Heart right ventricle (tissue), 16 donors: ENCODE results near the gene LMX1B. TPM values are rescaled to one million over a fixed set of nuclear protein-coding genes. Genes with fewer than 3 reads are reported as not detected.

Experiments
- ATAC-seq, 8 donors: fragments of 200-7000 bp; cut with Tn5 transposase; one replicate each; pipeline ENCODE4 v1.9.1; 2020; ENCODE audit warnings: mild to moderate bottlenecking in 8 of 8, moderate library complexity in 8 of 8, moderate number of reproducible peaks in 1 of 8
- DNase-seq, 2 donors: peaks; one replicate each; pipeline ENCODE4 v3.0.0-alpha.2; 2020
- H3K27ac ChIP-seq, 10 donors: fragments of 200-600 bp; sonication (generic) in 2 of 10; one replicate each; pipeline versions ENCODE4 v1.5.0 to v1.8.0; 2020 to 2022; ENCODE audit warnings: mild to moderate bottlenecking in 3 of 10
- H3K27me3 ChIP-seq, 7 donors: fragments of 200-600 bp; one replicate each; pipeline ENCODE4 v1.8.0; 2021 to 2022; ENCODE audit warnings: mild to moderate bottlenecking in 2 of 7
- H3K36me3 ChIP-seq, 9 donors: fragments of 200-600 bp; sonication (generic) in 1 of 9; one replicate each; pipeline versions ENCODE4 v1.5.0 to v1.8.0; 2020 to 2022; ENCODE audit warnings: mild to moderate bottlenecking in 2 of 9
- H3K4me1 ChIP-seq, 9 donors: fragments of 200-600 bp; sonication (generic) in 1 of 9; one replicate each; pipeline versions ENCODE4 v1.5.0 to v1.8.0; 2020 to 2022; ENCODE audit warnings: mild to moderate bottlenecking in 4 of 9
- H3K4me3 ChIP-seq, 10 donors: fragments of 200-600 bp; sonication (generic) in 2 of 10; one replicate each; pipeline versions ENCODE4 v1.5.0 to v1.8.0; 2020 to 2022; ENCODE audit warnings: mild to moderate bottlenecking in 7 of 10, moderate library complexity in 2 of 10
- H3K9me3 ChIP-seq, 11 donors: fragments of 200-600 bp in 10 of 11; sonication (generic) in 2 of 11; one replicate each; pipeline versions ENCODE4 v1.5.0 to v1.8.0; 2013 to 2022; ENCODE audit warnings: mild to moderate bottlenecking in 2 of 11, control low read depth in 1 of 11, moderate library complexity in 1 of 11
- CTCF ChIP-seq, 9 donors: fragments of 200-600 bp; sonication (generic) in 2 of 9; IDR thresholded peaks; one replicate each; pipeline versions ENCODE4 v1.5.0 to v1.8.0; 2021 to 2022; ENCODE audit warnings: antibody characterized with exemption in 9 of 9, mild to moderate bottlenecking in 5 of 9, moderate library complexity in 1 of 9
- WGBS, 2 donors: extraction: QIAGEN DNeasy Blood & Tissue Kit; methylation state at CpG; one replicate each; pipeline ENCODE4 v1.1.7; 2013; ENCODE audit warnings: inconsistent platforms in 1 of 2; 5-methylcytosine and 5-hydroxymethylcytosine counted together
- intact Hi-C, 10 donors: fragments of 100-400 bp; cut with DNase I; formaldehyde crosslinking; loops; one replicate each; pipeline versions ENCODE4 v1.11.1 to v1.14.2; 2022
- polyA plus RNA-seq, 2 donors: library from polyadenylated mRNA; stranded (reverse); fragments of 200-250 nt; gene quantifications; one replicate each; pipeline ENCODE4 v1.2.3, GENCODE V29; 2013
- total RNA-seq, 10 donors: library from RNA; stranded (reverse); fragmentation: NEBNext Ultra II Directional in 3 of 10; extraction: Animal tissue kit (Norgen Biotek cat#: 25700) in 3 of 10; gene quantifications; one replicate each; pipeline versions ENCODE4 v1.2.1 to v1.2.4, GENCODE V29; 2021 to 2023
- donor health status: Arrhythmogenic right ventricular cardiomyopathy.
- donor health status: ischemic (EF 13 %, LVEDD 7.1; RV severe dilation, severe dysfunction).
- donor health status: healthy with polysubstance abuse.
- donor health status: DM: no; HTN: yes; CAD: no.
- donor health status: DM: no; HTN: no; CAD: no.
- donor health status: ischemic (EF 25% LVEDD 6.9; RV normal size, moderate dysfunction).
- donor health status: ischemic (EF 25% LVEDD 5.7; RV mildly dilated, moderate dysfunction).
- donor health status: healthy.
- donor health status: DM: yes; HTN: yes; CAD: no.
- donor health status: Ischemic cardiomyopathy.
- donor health status: ischemic (EF 35%, LVEDD 5.7; RV mildly dilated, moderate dysfunction).
- donor health status: nonischemic (EF 11% LVEDD 7.7; RV severe dilation, severe dysfunction).
- donor health status: DM: yes; HTN: yes; CAD: no.
- donor health status: PGD.
- donor health status: ischemic (EF 29% LVEDD 5.4; RV normal size, mild dysfunction).
- donor health status: nonischemic (EF 23%, LVEDD 6.1; RV moderate dilation, normal function).

The LMX1B gene
- total and polyA plus RNA-seq, 12 donors = 0.25 to 0.97 (median 0.37) TPM

GRCh38 chr9:126676685-126677143, 63.0 kb downstream of the LMX1B start:
- WGBS, 2 donors = 10 to 20% methylated on average over 21 to 24 of the region's 24 CpGs
- Histone ChIP-seq H3K27me3 (peaks cover 0 to 99% (median 81%) of the 10 kb centered on the region in 7 donors), H3K4me3 (no peak overlapping the region), H3K9me3 (no peaks in the 10 kb centered on the region), H3K27ac (no peak overlapping the region), H3K4me1 (peaks cover 0 to 2% (median 0%) of the 10 kb centered on the region in 9 donors), H3K36me3 (no peaks in the 10 kb centered on the region)
- no peak for TF ChIP-seq CTCF (IDR thresholded peaks at IDR 0.05)
- no peak for DNase-seq
- intact Hi-C loops = no loop called here
- no peak for ATAC-seq

GRCh38 chr9:126677188-126678084, 63.7 kb downstream of the LMX1B start:
- H3K27me3 ChIP-seq = peaks cover 0 to 99% (median 82%) of the 10 kb centered on the region in 7 donors
- 37 to 41% methylated on average over 11 of the region's 11 CpGs for WGBS, 2 donors

GRCh38 chr9:126678989-126679388, 65.3 kb downstream of the LMX1B start:
- no peak overlapping the region for H3K27ac ChIP-seq
- DNase-seq = no peak
- TF ChIP-seq CTCF (IDR thresholded peaks at IDR 0.05) = no peak
- no peaks in the 10 kb centered on the region for H3K9me3 ChIP-seq
- ATAC-seq = no peak
- H3K27me3 ChIP-seq = peaks cover 0 to 99% (median 82%) of the 10 kb centered on the region in 7 donors
- intact Hi-C loops = no loop called here
- peaks cover 0 to 12% (median 5%) of the 10 kb centered on the region in 9 donors for H3K4me1 ChIP-seq
- no peak overlapping the region for H3K4me3 ChIP-seq
- 78 to 81% methylated on average over 4 of the region's 4 CpGs for WGBS, 2 donors
- no peaks in the 10 kb centered on the region for H3K36me3 ChIP-seq

More at GRCh38 chr9:126677188-126678084, 63.7 kb downstream of the LMX1B start:
- intact Hi-C loops = no loop called here
- no peak for DNase-seq
- no peak for TF ChIP-seq CTCF (IDR thresholded peaks at IDR 0.05)
- Histone ChIP-seq H3K9me3 (no peaks in the 10 kb centered on the region), H3K4me1 (peaks cover 0 to 2% (median 0%) of the 10 kb centered on the region in 9 donors), H3K36me3 (no peaks in the 10 kb centered on the region), H3K4me3 (no peak overlapping the region), H3K27ac (no peak overlapping the region)
- ATAC-seq = no peak

GRCh38 chr9:126681336-126681735, 67.6 kb downstream of the LMX1B start:
- no peaks in the 10 kb centered on the region for H3K9me3 ChIP-seq
- no peak for TF ChIP-seq CTCF (IDR thresholded peaks at IDR 0.05)
- H3K4me1 ChIP-seq = peaks cover 0 to 12% (median 5%) of the 10 kb centered on the region in 9 donors
- no peak overlapping the region for H3K4me3 ChIP-seq
- ATAC-seq = no peak
- no peaks in the 10 kb centered on the region for H3K36me3 ChIP-seq
- peaks cover 0 to 98% (median 85%) of the 10 kb centered on the region in 7 donors for H3K27me3 ChIP-seq
- WGBS, 2 donors = 40 to 53% methylated on average over 7 of the region's 7 CpGs
- no peak for DNase-seq
- no peak overlapping the region for H3K27ac ChIP-seq
- intact Hi-C loops = loop anchor here in 2 of 10 donors (5.0 to 10.0 kb wide), 2 partner anchors 69 to 167 kb away; partner anchors contain the start of gene LMX1B (in 1 of the 2)
